ENCODE results near the gene NEK11.

Gene NEK11

DNA sequence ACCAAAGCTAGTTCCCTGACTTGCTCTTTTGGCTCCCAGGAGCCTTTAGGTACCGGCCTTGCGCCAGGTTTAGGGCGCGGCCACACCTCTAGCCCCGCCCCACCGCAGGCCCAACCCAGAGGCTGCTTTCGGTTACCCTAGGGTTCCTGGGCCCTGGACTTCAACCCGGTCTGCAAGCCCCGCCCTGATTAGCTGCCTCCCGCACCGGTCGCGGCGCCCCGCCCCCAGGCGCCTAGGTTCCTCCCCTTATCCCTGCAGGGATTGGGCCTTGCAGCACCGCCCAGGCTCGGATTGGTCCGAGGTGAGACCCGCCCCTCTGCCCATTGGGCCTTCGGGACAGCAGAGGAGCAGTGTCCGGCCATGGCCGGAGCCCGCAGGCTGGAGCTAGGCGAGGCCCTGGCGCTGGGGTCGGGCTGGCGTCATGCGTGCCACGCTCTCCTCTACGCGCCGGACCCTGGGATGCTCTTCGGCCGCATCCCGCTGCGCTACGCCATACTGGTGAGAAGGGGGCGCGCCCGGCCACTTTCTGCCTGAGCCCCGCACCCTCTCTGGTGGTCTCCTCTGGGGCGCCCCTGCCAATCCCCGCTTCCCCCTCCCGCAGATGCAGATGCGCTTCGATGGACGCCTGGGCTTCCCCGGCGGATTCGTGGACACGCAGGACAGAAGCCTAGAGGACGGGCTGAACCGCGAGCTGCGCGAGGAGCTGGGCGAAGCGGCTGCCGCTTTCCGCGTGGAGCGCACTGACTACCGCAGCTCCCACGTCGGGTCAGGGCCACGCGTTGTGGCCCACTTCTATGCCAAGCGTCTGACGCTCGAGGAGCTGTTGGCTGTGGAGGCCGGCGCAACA, 355.0 kb downstream of the NEK11 start, which contains the start of gene NUDT16:
Gene NUDT16, plus strand, starts transcription at position 330 of the 847 bp plus-strand sequence. Its CDS starts 31 bp downstream, at position 361.
- no peak for TF ChIP-seq Cebpa-rat (IDR thresholded peaks at IDR 0.05)
- Histone ChIP-seq H4K20me1 (no peaks in the 10 kb centered on the region), H3K4me1 (peaks cover 17 to 39% (median 20%) of the 10 kb centered on the region in 10 experiments), H3K4me3 (peak within 1 kb of the TSS; percentile 63 to 77 (median 69)), H3K9ac (peak within 1 kb of the TSS; percentile 42 to 81 (median 64); a peak in 20 of 22 replicates), H3K27me3 (peaks cover 22 to 40% (median 30%) of the 10 kb centered on the region in 11 experiments), H3K9me3 (replicated peaks in 1 of 11) (peaks cover 11 to 27% (median 17%) of the 10 kb centered on the region in 11 experiments; a peak in 20 of 22 replicates), H3K4me2 (peak within 1 kb of the TSS; percentile 65 to 94 (median 84)), H3K27ac (peak within 1 kb of the TSS in 9 of 11 experiments; percentile 22 to 67 (median 49); a peak in 11 of 22 replicates), H3K36me3 (peaks cover 0 to 13% (median 0%) of the 10 kb centered on the region in 11 experiments; a peak in 4 of 22 replicates)

DNA sequence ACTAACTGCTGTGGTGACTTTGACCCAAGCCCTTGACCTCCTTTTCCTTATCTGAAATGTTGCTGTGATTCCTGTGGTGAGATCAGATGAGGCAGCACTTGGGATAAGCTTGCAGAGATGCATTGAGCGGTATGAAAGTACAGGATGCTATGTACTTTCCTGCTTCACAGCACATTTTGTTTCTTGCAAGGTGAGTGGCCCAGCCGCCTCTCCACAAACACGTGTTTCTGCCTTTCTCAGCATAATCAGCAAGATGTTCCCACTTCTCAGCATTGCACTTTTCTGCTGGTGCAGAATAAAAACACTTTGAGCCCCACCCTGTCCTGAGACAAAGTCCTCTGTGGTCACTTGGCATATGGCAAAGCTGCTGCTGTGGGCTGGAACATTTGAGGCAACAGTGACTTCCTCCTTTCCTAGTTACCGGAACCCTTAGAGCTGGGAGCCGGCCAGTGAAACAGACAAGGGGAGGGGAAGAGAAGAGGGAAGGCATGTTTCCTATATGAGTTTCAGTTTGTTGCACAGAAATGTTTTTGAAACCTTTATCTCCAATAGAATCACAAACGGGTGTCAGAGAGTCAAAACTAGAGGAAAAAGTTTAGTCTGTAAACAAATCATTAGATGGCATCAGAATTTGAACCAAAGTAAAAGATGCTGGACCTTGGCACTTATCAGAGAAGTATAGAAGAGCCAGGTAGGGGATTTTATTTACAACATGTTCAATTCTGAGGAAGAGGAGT, 359.9 kb downstream of the NEK11 start:
- TF ChIP-seq Cebpa-rat (IDR thresholded peaks at IDR 0.05), result no peak
- H3K9ac ChIP-seq, result peak overlapping the region in 4 of 11 experiments; percentile 51 to 73 (median 66); a peak in 7 of 22 replicates
- peaks cover 0 to 13% (median 0%) of the 10 kb centered on the region in 11 experiments; a peak in 4 of 22 replicates for H3K36me3 ChIP-seq
- peaks cover 16 to 24% (median 22%) of the 10 kb centered on the region in 11 experiments for H3K27me3 ChIP-seq
- no peaks in the 10 kb centered on the region for H4K20me1 ChIP-seq
- H3K4me2 ChIP-seq, result peak overlapping the region; percentile 54 to 93 (median 70)
- H3K4me1 ChIP-seq, result peaks cover 22 to 75% (median 30%) of the 10 kb centered on the region in 10 experiments
- peak overlapping the region in 6 of 11 experiments; percentile 35 to 82 (median 77); a peak in 12 of 22 replicates for H3K27ac ChIP-seq
- H3K9me3 ChIP-seq (replicated peaks in 1 of 11), result peaks cover 8 to 19% (median 11%) of the 10 kb centered on the region in 11 experiments; a peak in 20 of 22 replicates
- peak overlapping the region in 4 of 10 experiments; percentile 16 to 33 (median 22); a peak in 5 of 20 replicates for H3K4me3 ChIP-seq

DNA sequence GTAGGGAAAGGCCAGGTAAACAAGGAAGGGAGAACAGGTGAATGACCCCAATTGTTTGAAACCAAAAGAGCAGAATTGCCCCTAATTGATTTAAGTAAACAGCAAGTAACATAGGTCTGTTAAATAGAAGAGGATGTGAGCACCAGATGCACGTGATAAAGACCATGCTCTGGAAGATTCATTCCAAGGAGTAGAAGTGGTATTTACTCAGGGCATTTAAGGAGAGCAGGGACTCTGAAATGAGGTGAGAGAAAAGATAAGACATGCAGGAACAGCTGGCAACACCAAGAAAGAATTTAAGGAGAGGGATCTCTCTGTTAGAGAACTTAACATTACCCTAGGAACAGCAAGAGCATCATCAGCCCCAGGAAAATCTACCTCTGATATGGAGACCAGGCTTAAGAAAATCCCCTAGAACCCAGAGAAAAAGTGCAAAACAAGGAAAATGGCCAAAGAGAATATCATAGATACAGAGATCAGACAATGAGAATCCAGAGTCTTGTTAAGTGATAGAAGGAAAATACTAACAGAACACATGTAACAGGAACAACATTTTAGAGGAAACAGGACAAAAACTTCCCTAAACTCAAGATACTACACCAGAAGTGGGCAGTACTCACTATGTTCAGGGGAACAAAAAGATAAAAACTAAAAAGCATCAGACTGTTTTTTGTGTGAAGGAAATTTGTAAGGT, 361.3 kb downstream of the NEK11 start:
- TF ChIP-seq Cebpa-rat (IDR thresholded peaks at IDR 0.05), result no peak
- Histone ChIP-seq H3K9me3 (replicated peaks in 1 of 11) (peaks cover 0 to 6% (median 0%) of the 10 kb centered on the region in 11 experiments; a peak in 4 of 22 replicates), H3K27ac (peak overlapping the region in 5 of 11 experiments; percentile 58 to 82 (median 79); a peak in 6 of 22 replicates)

DNA sequence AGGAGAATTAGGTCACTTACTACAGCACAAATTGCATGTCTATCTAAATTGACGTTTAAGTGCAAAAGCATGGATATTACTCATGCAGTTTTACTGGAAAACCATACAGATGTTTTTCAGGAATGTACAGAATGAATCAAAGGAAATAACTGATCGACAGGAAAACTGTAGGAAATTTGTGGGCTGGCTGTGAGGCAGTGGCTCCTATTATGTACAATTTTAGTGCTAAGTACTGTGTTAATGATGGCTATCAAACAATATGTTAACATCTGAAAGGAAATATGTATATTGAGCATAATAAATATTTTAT, 361.8 kb downstream of the NEK11 start:
- TF ChIP-seq Cebpa-rat (IDR thresholded peaks at IDR 0.05), result no peak
- peaks cover 0 to 6% (median 3%) of the 10 kb centered on the region in 11 experiments; a peak in 9 of 22 replicates for H3K27me3 ChIP-seq
- peaks cover 0 to 7% (median 0%) of the 10 kb centered on the region in 11 experiments; a peak in 2 of 22 replicates for H3K36me3 ChIP-seq

More for the DNA sequence above, 361.3 kb downstream of the NEK11 start:
- peaks cover 2 to 11% (median 8%) of the 10 kb centered on the region in 11 experiments for H3K27me3 ChIP-seq
- no peak overlapping the region; a peak in 2 of 20 replicates for H3K4me3 ChIP-seq
- no peaks in the 10 kb centered on the region for H4K20me1 ChIP-seq
- peaks cover 16 to 66% (median 23%) of the 10 kb centered on the region in 10 experiments for H3K4me1 ChIP-seq
- peaks cover 0 to 12% (median 0%) of the 10 kb centered on the region in 11 experiments; a peak in 4 of 22 replicates for H3K36me3 ChIP-seq
- H3K4me2 ChIP-seq, result peak overlapping the region in 7 of 11 experiments; percentile 63 to 93 (median 83); a peak in 10 of 22 replicates
- no peak overlapping the region; a peak in 1 of 22 replicates for H3K9ac ChIP-seq

DNA sequence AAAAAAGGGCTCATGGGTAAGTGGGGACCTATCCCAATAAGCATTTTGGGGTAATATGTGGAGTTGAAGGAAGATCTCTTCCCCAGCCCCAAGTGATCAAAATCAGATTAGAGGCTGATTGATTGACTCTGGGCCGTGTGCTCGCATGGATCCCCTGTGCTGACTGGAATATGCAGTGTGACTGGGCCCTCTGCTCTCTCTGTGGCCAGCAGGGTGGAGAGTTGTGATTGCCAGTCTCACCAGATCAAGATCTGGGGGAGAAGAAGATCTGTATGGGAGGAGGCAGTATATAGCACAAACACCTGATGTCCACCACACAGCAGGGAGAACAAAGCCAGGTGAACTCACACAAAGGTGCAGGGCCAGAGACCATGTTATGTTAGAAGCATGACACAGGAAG, 363.7 kb downstream of the NEK11 start:
- no peak for TF ChIP-seq Cebpa-rat (IDR thresholded peaks at IDR 0.05)

More for the DNA sequence above, 361.8 kb downstream of the NEK11 start:
- Histone ChIP-seq H3K27ac (peak overlapping the region in 3 of 11 experiments; percentile 79 to 82 (median 82); a peak in 4 of 22 replicates), H3K4me2 (peak overlapping the region in 4 of 11 experiments; percentile 78 to 93 (median 88); a peak in 7 of 22 replicates), H3K9me3 (replicated peaks in 1 of 11) (peaks cover 0 to 1% (median 0%) of the 10 kb centered on the region in 11 experiments; a peak in 2 of 22 replicates), H3K9ac (no peak overlapping the region; a peak in 1 of 22 replicates), H4K20me1 (no peaks in the 10 kb centered on the region), H3K4me1 (peaks cover 16 to 62% (median 23%) of the 10 kb centered on the region in 10 experiments), H3K4me3 (no peak overlapping the region)

DNA sequence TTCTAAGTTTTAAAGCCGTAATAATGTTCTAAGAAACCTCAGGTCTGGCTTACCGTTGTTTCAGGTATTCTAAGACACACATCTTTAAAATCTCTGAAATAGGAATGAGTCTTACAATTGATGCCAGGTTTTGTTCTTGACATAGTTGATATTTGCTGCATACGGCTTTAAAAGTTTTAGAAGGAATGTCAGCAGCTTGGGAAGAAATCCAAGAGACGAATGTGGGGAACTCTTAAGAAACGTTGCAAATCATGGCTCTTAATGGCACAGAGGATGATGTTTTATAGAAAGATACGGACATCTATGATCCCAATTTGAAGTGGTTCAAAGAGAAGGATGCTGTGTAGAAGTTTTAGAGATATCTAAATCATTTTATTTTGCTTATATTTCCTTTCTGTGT, 366.4 kb downstream of the NEK11 start:
- Histone ChIP-seq H3K4me2 (no peak overlapping the region), H4K20me1 (no peaks in the 10 kb centered on the region), H3K27ac (no peak overlapping the region), H3K9ac (no peak overlapping the region), H3K36me3 (no peaks in the 10 kb centered on the region), H3K9me3 (replicated peaks in 1 of 11) (no peaks in the 10 kb centered on the region), H3K4me3 (no peak overlapping the region), H3K27me3 (no peaks in the 10 kb centered on the region), H3K4me1 (peaks cover 0 to 23% (median 2%) of the 10 kb centered on the region in 10 experiments; a peak in 9 of 20 replicates)
- TF ChIP-seq Cebpa-rat (IDR thresholded peaks at IDR 0.05), result no peak

More for the DNA sequence above, 363.7 kb downstream of the NEK11 start:
- Histone ChIP-seq H3K27me3 (no peaks in the 10 kb centered on the region), H3K4me1 (peaks cover 16 to 48% (median 23%) of the 10 kb centered on the region in 10 experiments), H3K4me2 (peak overlapping the region in 4 of 11 experiments; percentile 26 to 71 (median 58); a peak in 6 of 22 replicates), H3K4me3 (no peak overlapping the region), H4K20me1 (no peaks in the 10 kb centered on the region), H3K9ac (no peak overlapping the region), H3K27ac (peak overlapping the region in 1 of 11 experiments; percentile 34; a peak in 1 of 22 replicates), H3K36me3 (no peaks in the 10 kb centered on the region), H3K9me3 (replicated peaks in 1 of 11) (no peaks in the 10 kb centered on the region)

DNA sequence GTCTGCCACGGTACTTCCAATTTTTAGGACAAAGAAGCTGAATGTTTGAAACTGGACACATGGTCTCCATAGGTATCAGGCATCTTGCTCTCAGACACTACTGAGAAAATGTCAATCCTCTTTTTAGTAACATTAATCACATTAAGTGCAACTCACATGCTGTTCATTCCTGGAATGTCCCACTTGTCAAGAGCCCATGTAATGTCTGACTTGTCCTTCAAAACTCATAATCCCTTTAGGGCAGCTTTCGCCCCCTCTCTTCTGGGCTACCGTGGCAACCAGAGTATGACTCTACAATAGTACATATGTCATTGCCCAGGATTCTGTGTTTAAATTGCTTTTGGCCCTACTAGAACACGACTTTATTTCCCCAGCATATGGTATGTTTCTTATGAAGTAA, 367.2 kb downstream of the NEK11 start:
- Histone ChIP-seq H3K4me2 (no peak overlapping the region), H3K4me3 (no peak overlapping the region), H3K9me3 (replicated peaks in 1 of 11) (no peaks in the 10 kb centered on the region), H3K4me1 (peaks cover 0 to 15% (median 0%) of the 10 kb centered on the region in 10 experiments; a peak in 7 of 20 replicates), H4K20me1 (no peaks in the 10 kb centered on the region), H3K9ac (no peak overlapping the region), H3K27me3 (no peaks in the 10 kb centered on the region), H3K36me3 (no peaks in the 10 kb centered on the region), H3K27ac (no peak overlapping the region)
- no peak for TF ChIP-seq Cebpa-rat (IDR thresholded peaks at IDR 0.05)

DNA sequence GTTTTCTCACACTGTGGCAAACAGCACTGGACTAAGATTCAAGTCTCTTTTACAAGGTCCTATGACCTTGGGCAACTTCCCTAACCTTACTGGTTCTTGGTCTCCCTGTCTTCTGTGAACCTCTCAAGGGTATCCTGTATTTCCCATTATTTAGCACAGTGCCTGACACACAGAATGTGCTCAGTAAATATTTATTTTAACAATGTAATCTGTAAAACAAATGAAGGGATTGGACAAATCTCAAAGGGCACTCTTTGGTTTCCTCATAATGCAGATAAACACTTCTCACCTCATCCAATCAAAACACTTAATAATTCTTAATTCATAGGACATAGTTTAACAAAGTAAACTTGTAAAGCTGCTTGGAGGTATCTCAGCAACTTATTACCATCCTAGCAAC, 367.7 kb downstream of the NEK11 start:
- Histone ChIP-seq H3K9ac (no peak overlapping the region), H3K9me3 (replicated peaks in 1 of 11) (no peaks in the 10 kb centered on the region), H3K4me1 (peaks cover 0 to 10% (median 0%) of the 10 kb centered on the region in 10 experiments; a peak in 7 of 20 replicates), H3K27ac (no peak overlapping the region), H3K4me3 (no peak overlapping the region), H3K36me3 (no peaks in the 10 kb centered on the region), H3K4me2 (no peak overlapping the region), H3K27me3 (no peaks in the 10 kb centered on the region), H4K20me1 (no peaks in the 10 kb centered on the region)
- TF ChIP-seq Cebpa-rat (IDR thresholded peaks at IDR 0.05), result no peak

Data from BLaER1 treated with 17β-estradiol and CSF1 and Interleukin-3, amounts not matched to agents 10 nM and 100 nM (cell line).